ENCODE measurements around the gene EEA1. TPM values are rescaled to one million over a fixed set of nuclear protein-coding genes. Genes with fewer than 3 reads are reported as not detected.
"Not testable (repeated sequence)": the region's sequence is repeated elsewhere in the genome, so short reads cannot be mapped to it uniquely, and the experiment has no call there.

Gene EEA1
- total RNA-seq, 1 donor from 2014 or later = 34.4 TPM

- Histone ChIP-seq H3K4me1 (no peaks in the 10 kb centered on the region), H3K27ac (no peak overlapping the region), H3K9me3 (no peaks in the 10 kb centered on the region), H3K27me3 (no peaks in the 10 kb centered on the region), H3K36me3 (no peaks in the 10 kb centered on the region), H3K4me3 (no peak overlapping the region)
- peak; percentile 25 for ATAC-seq
- intact Hi-C loops (cut with DNase I) = no loop called here
- TF ChIP-seq CTCF (IDR thresholded peaks at IDR 0.05) = no peak
- no peak for DNase-seq
Measured at GRCh38 chr12:92753976-92754885, 174.9 kb downstream of the EEA1 start.

- H3K27ac ChIP-seq; intact Hi-C loops (cut with DNase I): not testable (repeated sequence)
Measured at GRCh38 chr12:92749691-92750090, 179.4 kb downstream of the EEA1 start.

GRCh38 chr12:92747151-92747550 lies 181.9 kb downstream of the EEA1 start:
- H3K4me1 ChIP-seq = no peaks in the 10 kb centered on the region
- TF ChIP-seq CTCF (IDR thresholded peaks at IDR 0.05) = no peak
- intact Hi-C loops (cut with DNase I) = no loop called here
- no peak overlapping the region for H3K4me3 ChIP-seq
- H3K36me3 ChIP-seq = no peaks in the 10 kb centered on the region
- H3K27me3 ChIP-seq = no peaks in the 10 kb centered on the region
- no peaks in the 10 kb centered on the region for H3K9me3 ChIP-seq
- DNase-seq = no peak
- no peak for ATAC-seq
- no peak overlapping the region for H3K27ac ChIP-seq

More at GRCh38 chr12:92749691-92750090, 179.4 kb downstream of the EEA1 start:
- ATAC-seq, H3K4me1 ChIP-seq, H3K9me3 ChIP-seq, H3K36me3 ChIP-seq, DNase-seq, H3K27me3 ChIP-seq, H3K4me3 ChIP-seq: not testable (repeated sequence)

- intact Hi-C loops (cut with DNase I) = no loop called here
- no peak overlapping the region for H3K27ac ChIP-seq
- H3K4me3 ChIP-seq = no peak overlapping the region
- H3K36me3 ChIP-seq = no peaks in the 10 kb centered on the region
- TF ChIP-seq CTCF (IDR thresholded peaks at IDR 0.05) = no peak
- ATAC-seq (peak; percentile 26), DNase-seq (no peak)
- no peaks in the 10 kb centered on the region for H3K9me3 ChIP-seq
- no peaks in the 10 kb centered on the region for H3K4me1 ChIP-seq
- H3K27me3 ChIP-seq = no peaks in the 10 kb centered on the region
Measured at GRCh38 chr12:92745856-92746550, 183.1 kb downstream of the EEA1 start.

- no peaks in the 10 kb centered on the region for H3K9me3 ChIP-seq
- H3K27me3 ChIP-seq = no peaks in the 10 kb centered on the region
- TF ChIP-seq CTCF (IDR thresholded peaks at IDR 0.05) = no peak
- H3K4me3 ChIP-seq = no peak overlapping the region
- H3K27ac ChIP-seq = no peak overlapping the region
- no peaks in the 10 kb centered on the region for H3K4me1 ChIP-seq
- intact Hi-C loops (cut with DNase I) = no loop called here
- ATAC-seq (no peak), DNase-seq (no peak)
- H3K36me3 ChIP-seq = no peaks in the 10 kb centered on the region
Measured at GRCh38 chr12:92743026-92743425, 186.1 kb downstream of the EEA1 start.

GRCh38 chr12:92740411-92740810 lies 188.7 kb downstream of the EEA1 start:
- intact Hi-C loops (cut with DNase I) = no loop called here
- Histone ChIP-seq H3K36me3 (no peaks in the 10 kb centered on the region), H3K27ac (no peak overlapping the region), H3K4me1 (peaks cover 5% of the 10 kb centered on the region), H3K9me3 (no peaks in the 10 kb centered on the region), H3K4me3 (no peak overlapping the region), H3K27me3 (no peaks in the 10 kb centered on the region)
- no peak for TF ChIP-seq CTCF (IDR thresholded peaks at IDR 0.05)
- DNase-seq (no peak), ATAC-seq (no peak)

All from upper lobe of right lung (tissue), 1 donor.